Naive thymus-derived CD4-positive, alpha-beta T cell (primary cell): Measurements from ENCODE around the gene CHRM5. TPM values are rescaled to one million over a fixed set of nuclear protein-coding genes. Genes with fewer than 3 reads are reported as not detected.

Experiments
- ATAC-seq: fragments of 150-1000 bp; cut with Tn5 transposase; 2 replicates; pipeline ENCODE4 v1.10.0; 2021; ENCODE audit warnings: mild to moderate bottlenecking, moderate library complexity
- CTCF ChIA-PET: fragments of 350-600 bp; sonication (Branson Sonifier 250); formaldehyde crosslinking; loops from one replicate; lab custom pipeline; 2021; ENCODE audit warnings: antibody characterized with exemption; lab: Charles Lee
- POLR2A ChIA-PET: fragments of 350-600 bp; sonication (Branson Sonifier 250); formaldehyde crosslinking; loops from one replicate; lab custom pipeline; 2021; ENCODE audit warnings: antibody characterized with exemption, inconsistent platforms; lab: Charles Lee
- DNase-seq, 9 donors: peaks; one replicate each; pipeline versions ENCODE4 v3.0.0 to v3.0.0-alpha.2; 2020 to 2022; ENCODE audit warnings: mixed read lengths in 1 of 9
- H3K27ac ChIP-seq: one replicate; pipeline ENCODE4 v1.7.0; 2013; ENCODE audit warnings: mild to moderate bottlenecking, low read depth, low read length, moderate library complexity
- H3K27me3 ChIP-seq, 2 donors: one replicate each; pipeline ENCODE4 v1.7.0; 2013; ENCODE audit warnings: low read length in 2 of 2, mild to moderate bottlenecking in 2 of 2, moderate library complexity in 2 of 2; ENCODE audit not compliant: control insufficient read depth in 2 of 2, insufficient read depth in 2 of 2
- H3K36me3 ChIP-seq, 3 experiments: 1 replicate in 2 of 3; 2 replicates in 1 of 3; pipeline ENCODE4 v1.7.0; 2013; ENCODE audit warnings: low read length in 3 of 3, mild to moderate bottlenecking in 3 of 3, moderate library complexity in 1 of 3; ENCODE audit not compliant: insufficient read depth in 3 of 3, control insufficient read depth in 2 of 3
- H3K4me1 ChIP-seq, 2 donors: one replicate each; pipeline ENCODE4 v1.7.0; 2013; ENCODE audit warnings: low read length in 2 of 2, mild to moderate bottlenecking in 2 of 2, moderate library complexity in 1 of 2; ENCODE audit not compliant: control insufficient read depth in 2 of 2, insufficient read depth in 2 of 2
- H3K4me3 ChIP-seq: 2 replicates; pipeline ENCODE4 v1.7.0; 2013; ENCODE audit warnings: mild to moderate bottlenecking, low read length
- H3K9me3 ChIP-seq, 3 experiments: 1 replicate in 2 of 3; 2 replicates in 1 of 3; pipeline ENCODE4 v1.7.0; 2013; ENCODE audit warnings: low read length in 3 of 3; ENCODE audit not compliant: control insufficient read depth in 2 of 3
- H3K27ac Mint-ChIP-seq, 9 donors: one replicate each; pipeline ENCODE4 v1.8.0; 2020 to 2022; ENCODE audit warnings: mixed read lengths in 9 of 9, mild to moderate bottlenecking in 8 of 9, moderate library complexity in 5 of 9, inconsistent platforms in 2 of 9
- H3K27me3 Mint-ChIP-seq, 5 donors: one replicate each; pipeline ENCODE4 v1.8.0; 2021 to 2022; ENCODE audit warnings: mixed read lengths in 5 of 5, mild to moderate bottlenecking in 1 of 5
- H3K36me3 Mint-ChIP-seq, 5 donors: one replicate each; pipeline ENCODE4 v1.8.0; 2020 to 2022; ENCODE audit warnings: mixed read lengths in 5 of 5, mild to moderate bottlenecking in 3 of 5, inconsistent platforms in 1 of 5
- H3K4me1 Mint-ChIP-seq, 7 donors: one replicate each; pipeline ENCODE4 v1.8.0; 2020 to 2022; ENCODE audit warnings: mixed read lengths in 7 of 7, mild to moderate bottlenecking in 3 of 7, inconsistent platforms in 1 of 7
- H3K4me3 Mint-ChIP-seq, 10 donors: one replicate each; pipeline ENCODE4 v1.8.0; 2020 to 2022; ENCODE audit warnings: mild to moderate bottlenecking in 10 of 10, mixed read lengths in 10 of 10, moderate library complexity in 6 of 10, inconsistent platforms in 2 of 10
- H3K9me3 Mint-ChIP-seq, 11 donors: one replicate each; pipeline ENCODE4 v1.8.0; 2020 to 2022; ENCODE audit warnings: mixed read lengths in 11 of 11, mild to moderate bottlenecking in 4 of 11, inconsistent platforms in 1 of 11, moderate library complexity in 1 of 11
- intact Hi-C, 2 donors: fragments of 100-400 bp; cut with micrococcal nuclease; formaldehyde crosslinking; loops; one replicate each; pipeline ENCODE4 v1.15.1; 2023
- polyA plus RNA-seq, 2 donors: library from polyadenylated mRNA; unstranded; fragments of 300-500 nt; fragmentation: Illumina TruSeq; gene quantifications; one replicate each; pipeline ENCODE4 v1.2.3, GENCODE V29; 2021
- total RNA-seq, 6 experiments: library from RNA in 5 of 6; stranded (reverse) in 5 of 6; gene quantifications; 1 replicate in 5 of 6; 2 replicates in 1 of 6; pipeline ENCODE4 v1.2.3 and lab custom pipeline; 2021 to 2026

CHRM5 gene
- total and polyA plus RNA-seq, 7 experiments from 2014 or later = 0.15 TPM; not detected in 6

DNA sequence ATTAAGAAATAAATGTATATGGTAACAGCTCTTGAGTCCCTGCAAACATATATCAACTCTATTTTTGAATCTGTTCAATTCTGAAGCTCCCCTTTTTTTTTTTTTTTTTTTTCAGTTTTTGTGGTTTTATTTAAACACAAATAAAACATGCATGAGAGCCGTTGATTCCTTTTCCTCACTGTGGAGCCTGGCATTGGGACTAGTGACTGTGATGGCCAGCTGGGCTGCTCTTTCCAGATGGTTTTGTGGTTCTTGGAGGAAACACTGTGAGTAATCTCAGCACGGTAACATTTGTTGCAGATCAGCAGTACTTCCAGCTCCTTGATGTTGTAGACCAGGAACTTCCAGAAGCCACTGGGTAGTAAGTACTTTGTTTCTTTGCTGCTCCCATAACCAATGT, 117.4 kb downstream of the CHRM5 start:
- no peak for DNase-seq
- Mint-ChIP-seq H3K27me3 (no peaks in the 10 kb centered on the region), H3K36me3 (peaks cover 6 to 29% (median 22%) of the 10 kb centered on the region in 5 donors), H3K27ac (peak overlapping the region in 1 of 9 donors; percentile 3), H3K9me3 (no peaks in the 10 kb centered on the region), H3K4me1 (peaks cover 0 to 3% (median under 1%) of the 10 kb centered on the region in 7 donors), H3K4me3 (no peak overlapping the region)
- ChIA-PET CTCF (no interaction called here), POLR2A (interaction anchor here (0.6 kb wide), 1 partner anchor 281 kb away, joined by 5 read pairs; the partner anchor contains the start of gene LPCAT4)
- Histone ChIP-seq H3K36me3 (peaks cover 10 to 57% (median 23%) of the 10 kb centered on the region in 3 experiments), H3K4me1 (no peaks in the 10 kb centered on the region), H3K4me3 (no peak overlapping the region), H3K9me3 (no peaks in the 10 kb centered on the region), H3K27me3 (no peaks in the 10 kb centered on the region), H3K27ac (no peak overlapping the region)
- intact Hi-C loops = no loop called here
- ATAC-seq = no peak

GRCh38 chr15:34099914-34100313, 131.6 kb downstream of the CHRM5 start:
- peak overlapping the region; percentile 96 for H3K27ac ChIP-seq

DNA sequence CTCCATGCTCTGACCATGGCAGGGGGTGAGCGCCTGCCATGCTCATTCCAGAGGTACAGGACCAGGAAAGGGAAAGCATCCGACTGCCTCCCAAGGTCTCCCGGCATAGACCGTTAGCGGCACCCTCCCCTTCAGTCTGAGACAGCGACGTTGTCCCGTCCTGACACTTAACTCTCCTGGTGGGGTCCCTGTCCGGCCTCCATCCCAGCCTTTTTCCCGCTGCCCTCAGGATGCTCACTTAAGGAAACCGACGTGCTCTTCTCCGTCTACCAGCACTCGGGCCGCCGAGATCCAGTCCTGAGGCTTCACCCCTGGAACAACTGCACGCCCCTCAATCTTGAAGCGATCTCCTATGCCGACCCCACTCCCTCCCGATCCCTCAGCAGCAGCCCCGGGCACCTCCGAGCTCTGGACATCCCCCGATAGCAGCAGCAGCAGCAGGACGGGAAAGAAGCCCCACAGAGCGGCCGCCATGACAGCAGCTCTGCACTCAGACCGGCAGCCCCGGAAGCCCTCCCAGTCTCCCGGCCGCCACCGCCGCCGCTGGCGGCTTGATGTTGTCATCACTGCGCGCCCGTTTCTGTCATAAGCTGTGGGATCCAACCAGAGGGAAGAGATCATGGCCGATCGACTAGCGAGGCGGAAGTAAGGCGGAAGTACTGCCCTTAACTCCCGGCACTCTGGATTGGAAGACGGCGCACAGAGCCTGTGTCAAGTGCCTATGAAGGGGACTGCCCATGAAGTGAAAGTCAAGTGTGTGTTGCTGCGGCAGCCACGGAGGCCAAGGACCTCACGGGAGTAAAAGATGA, 133.3 kb downstream of the CHRM5 start, which contains the start of the genes EMC7 and PGBD4:
Gene EMC7 (minus strand): TSS at position 497 of the 809 bp plus-strand sequence. CDS start 23 bp downstream, at position 474.
Gene PGBD4 (plus strand): TSS at position 718 of the 809 bp plus-strand sequence. CDS start 449 bp downstream, outside the sequence.
- H3K9me3 ChIP-seq = no peaks in the 10 kb centered on the region
- Mint-ChIP-seq H3K4me1 (peaks cover 15 to 56% (median 45%) of the 10 kb centered on the region in 7 donors), H3K9me3 (peaks cover 0 to 38% (median 11%) of the 10 kb centered on the region in 11 donors), H3K27me3 (peaks cover 0 to 3% (median 0%) of the 10 kb centered on the region in 5 donors), H3K36me3 (peaks cover 5 to 26% (median 13%) of the 10 kb centered on the region in 5 donors), H3K4me3 (peak within 1 kb of the TSS; percentile 91 to 100 (median 96)), H3K27ac (peak within 1 kb of the TSS; percentile 97 to 100 (median 98))
- H3K27me3 ChIP-seq = no peaks in the 10 kb centered on the region
- ATAC-seq (peak; percentile 99), DNase-seq (peak; percentile 98 to 99 (median 99))
- intact Hi-C loops = loop anchor here (1.0 to 5.0 kb wide), 11 partner anchors 63 to 1446 kb away; partner anchors contain the start of genes EMC4 (in 2 of the 2), GOLGA8B (in 2 of the 2), LPCAT4 (in 2 of the 2) and AQR (in 1 of the 2)
- peak within 1 kb of the TSS; percentile 96 for H3K27ac ChIP-seq
- peaks cover 0 to 5% (median 0%) of the 10 kb centered on the region in 3 experiments for H3K36me3 ChIP-seq
- ChIA-PET CTCF (no interaction called here), POLR2A (interaction anchor here (0.6 to 1.3 kb wide), 11 partner anchors 9 to 886 kb away, joined by 3 to 23 read pairs (median 5); partner anchors contain the start of genes AVEN, EMC4, KATNBL1 and LPCAT4)
- peaks cover 16 to 27% of the 10 kb centered on the region in 2 donors for H3K4me1 ChIP-seq
- peak within 1 kb of the TSS; percentile 66 for H3K4me3 ChIP-seq

More at GRCh38 chr15:34099914-34100313, 131.6 kb downstream of the CHRM5 start:
- H3K4me3 ChIP-seq = no peak overlapping the region
- intact Hi-C loops = loop anchor here in 1 of 2 donors (5.0 kb wide), 2 partner anchors 867 to 1447 kb away; partner anchors contain the start of genes AQR and DPH6
- Mint-ChIP-seq H3K4me3 (peak overlapping the region; percentile 54 to 100 (median 69)), H3K36me3 (peaks cover 1 to 22% (median 16%) of the 10 kb centered on the region in 5 donors), H3K4me1 (peaks cover 15 to 60% (median 48%) of the 10 kb centered on the region in 7 donors), H3K9me3 (peaks cover 0 to 24% (median 6%) of the 10 kb centered on the region in 11 donors), H3K27me3 (peaks cover 0 to 3% (median 0%) of the 10 kb centered on the region in 5 donors), H3K27ac (peak overlapping the region in 7 of 9 donors; percentile 26 to 75 (median 36))
- H3K4me1 ChIP-seq = peaks cover 16 to 27% of the 10 kb centered on the region in 2 donors
- ATAC-seq (no peak), DNase-seq (no peak)
- no peaks in the 10 kb centered on the region for H3K27me3 ChIP-seq
- ChIA-PET CTCF (interaction anchor here (0.7 kb wide), 1 partner anchor 36 kb away, joined by 3 read pairs; no protein-coding TSS in a partner anchor), POLR2A (interaction anchor here (0.6 kb wide), 1 partner anchor 11 kb away, joined by 3 read pairs; no protein-coding TSS in a partner anchor)
- H3K9me3 ChIP-seq = no peaks in the 10 kb centered on the region
- H3K36me3 ChIP-seq = peaks cover 0 to 9% (median 4%) of the 10 kb centered on the region in 3 experiments

GRCh38 chr15:34102175-34102925, 134.1 kb downstream of the CHRM5 start:
- peaks cover 0 to 5% (median 0%) of the 10 kb centered on the region in 3 experiments for H3K36me3 ChIP-seq
- peak overlapping the region; percentile 91 to 100 (median 96) for H3K4me3 Mint-ChIP-seq
- peaks cover 16 to 27% of the 10 kb centered on the region in 2 donors for H3K4me1 ChIP-seq
- H3K36me3 Mint-ChIP-seq = peaks cover 5 to 26% (median 13%) of the 10 kb centered on the region in 5 donors
- ATAC-seq = no peak
- ChIA-PET CTCF (no interaction called here), POLR2A (interaction anchor here (0.6 to 1.4 kb wide), 19 partner anchors 8 to 1416 kb away, joined by 3 to 23 read pairs (median 5); partner anchors contain the start of genes AVEN, EMC4, GOLGA8B and KATNBL1)
- H3K4me3 ChIP-seq = peak overlapping the region; percentile 66
- H3K27me3 ChIP-seq = no peaks in the 10 kb centered on the region
- no peaks in the 10 kb centered on the region for H3K9me3 ChIP-seq
- peak overlapping the region; percentile 89 for H3K27ac ChIP-seq
- peaks cover 15 to 54% (median 44%) of the 10 kb centered on the region in 7 donors for H3K4me1 Mint-ChIP-seq
- H3K9me3 Mint-ChIP-seq = peaks cover 0 to 38% (median 11%) of the 10 kb centered on the region in 11 donors
- peaks cover 0 to 3% (median 0%) of the 10 kb centered on the region in 5 donors for H3K27me3 Mint-ChIP-seq
- H3K27ac Mint-ChIP-seq = peak overlapping the region; percentile 97 to 100 (median 98)
- intact Hi-C loops = loop anchor here (1.0 to 5.0 kb wide), 5 partner anchors 241 to 1445 kb away; partner anchors contain the start of genes GOLGA8B (in 2 of the 2), AQR (in 1 of the 2), DPH6 (in 1 of the 2) and NOP10 (in 1 of the 2)
- no peak for DNase-seq

DNA sequence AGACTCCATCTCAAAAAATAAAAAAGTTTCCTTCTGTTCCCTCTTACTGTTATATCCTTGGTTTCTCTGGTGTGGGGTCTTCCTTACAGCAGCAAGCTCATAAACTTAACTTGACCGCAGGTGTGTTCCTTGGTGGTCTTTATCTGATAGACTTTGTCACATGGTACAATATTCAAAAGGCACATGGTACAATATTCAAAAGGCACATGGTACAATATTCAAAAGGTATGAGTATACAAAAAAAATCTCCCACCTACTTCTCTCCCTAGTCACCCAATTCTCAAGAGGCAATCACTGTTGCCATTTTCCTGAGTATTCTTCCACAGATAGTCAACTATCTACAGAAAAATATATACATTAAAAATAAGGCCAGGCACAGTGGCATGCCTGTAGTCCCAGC, 138.1 kb downstream of the CHRM5 start:
- Mint-ChIP-seq H3K9me3 (peaks cover 0 to 38% (median 11%) of the 10 kb centered on the region in 11 donors), H3K4me3 (no peak overlapping the region), H3K27ac (no peak overlapping the region), H3K27me3 (peaks cover 0 to 3% (median 0%) of the 10 kb centered on the region in 5 donors), H3K4me1 (peaks cover 0 to 28% (median 22%) of the 10 kb centered on the region in 7 donors), H3K36me3 (peaks cover 5 to 26% (median 9%) of the 10 kb centered on the region in 5 donors)
- ATAC-seq (no peak), DNase-seq (no peak)
- Histone ChIP-seq H3K4me3 (no peak overlapping the region), H3K36me3 (peaks cover 0 to 2% (median 0%) of the 10 kb centered on the region in 3 experiments), H3K9me3 (no peaks in the 10 kb centered on the region), H3K27me3 (no peaks in the 10 kb centered on the region), H3K27ac (no peak overlapping the region), H3K4me1 (peaks cover 7 to 10% of the 10 kb centered on the region in 2 donors)
- POLR2A ChIA-PET = no interaction called here
- intact Hi-C loops = no loop called here
- CTCF ChIA-PET = interaction anchor here (1.0 kb wide), 1 partner anchor 103 kb away, joined by 3 read pairs; no protein-coding TSS in a partner anchor
